Stimulated activated CD8-positive, alpha-beta memory T cell treated with anti-CD3 and anti-CD28 coated beads, Interleukin-15, amount 100 ng/mL, for 1 hour (primary cell): ENCODE measurements around the gene SYDE2.
A peak's percentile ranks its signal among the peaks of the same experiment; 100 is the strongest.
"Not testable (repeated sequence)": the region's sequence is repeated elsewhere in the genome, so short reads cannot be mapped to it uniquely, and the experiment has no call there.

Source experiments
- DNase-seq: peaks from one replicate; pipeline ENCODE4 v3.0.0-alpha.2; 2020; ENCODE audit warnings: low read depth

The SYDE2 gene

GRCh38 chr1:85208488-85208887, 7.7 kb upstream of the SYDE2 start:
- no peak for DNase-seq

- no peak for DNase-seq
These were observed 2.9 kb upstream of the SYDE2 start for GRCh38 chr1:85203573-85204171.

GRCh38 chr1:85202864-85203255, 2.0 kb upstream of the SYDE2 start:
- DNase-seq = no peak

GRCh38 chr1:85202092-85202863, 1.5 kb upstream of the SYDE2 start:
- DNase-seq = no peak

- peak; percentile 17 for DNase-seq
These were observed 700 bp upstream of the SYDE2 start for GRCh38 chr1:85201340-85202091.

GRCh38 chr1:85199667-85200462, 951 bp downstream of the SYDE2 start:
- peak; percentile 14 for DNase-seq

GRCh38 chr1:85198864-85199263, 2.0 kb downstream of the SYDE2 start:
- DNase-seq = no peak

- DNase-seq = no peak
These were observed 4.5 kb downstream of the SYDE2 start for GRCh38 chr1:85196358-85196757.

GRCh38 chr1:85195703-85196102, 5.1 kb downstream of the SYDE2 start:
- DNase-seq = no peak

GRCh38 chr1:85192129-85192528, 8.7 kb downstream of the SYDE2 start:
- DNase-seq = not testable (repeated sequence)

GRCh38 chr1:85189120-85189519, 11.7 kb downstream of the SYDE2 start:
- DNase-seq = no peak

- DNase-seq = no peak
These were observed 12.3 kb downstream of the SYDE2 start for GRCh38 chr1:85188530-85188929.

- not testable (repeated sequence) for DNase-seq
These were observed 13.8 kb downstream of the SYDE2 start for GRCh38 chr1:85187021-85187420.

- no peak for DNase-seq
These were observed 16.6 kb downstream of the SYDE2 start for GRCh38 chr1:85184245-85184644.

GRCh38 chr1:85182700-85183099, 18.1 kb downstream of the SYDE2 start:
- DNase-seq = no peak

GRCh38 chr1:85180869-85181268, 19.9 kb downstream of the SYDE2 start:
- no peak for DNase-seq

- no peak for DNase-seq
These were observed 21.3 kb downstream of the SYDE2 start for GRCh38 chr1:85179522-85179921.

- DNase-seq = no peak
These were observed 22.4 kb downstream of the SYDE2 start for GRCh38 chr1:85178396-85178795.

GRCh38 chr1:85174503-85174902, 26.3 kb downstream of the SYDE2 start:
- no peak for DNase-seq

- DNase-seq = no peak
These were observed 28.0 kb downstream of the SYDE2 start for GRCh38 chr1:85172684-85173337.

- no peak for DNase-seq
These were observed 29.1 kb downstream of the SYDE2 start for GRCh38 chr1:85171721-85172120.

- DNase-seq = no peak
These were observed 31.9 kb downstream of the SYDE2 start for GRCh38 chr1:85168884-85169283.
